ENCODE data around the gene GIPC3.

GIPC3 gene

DNA sequence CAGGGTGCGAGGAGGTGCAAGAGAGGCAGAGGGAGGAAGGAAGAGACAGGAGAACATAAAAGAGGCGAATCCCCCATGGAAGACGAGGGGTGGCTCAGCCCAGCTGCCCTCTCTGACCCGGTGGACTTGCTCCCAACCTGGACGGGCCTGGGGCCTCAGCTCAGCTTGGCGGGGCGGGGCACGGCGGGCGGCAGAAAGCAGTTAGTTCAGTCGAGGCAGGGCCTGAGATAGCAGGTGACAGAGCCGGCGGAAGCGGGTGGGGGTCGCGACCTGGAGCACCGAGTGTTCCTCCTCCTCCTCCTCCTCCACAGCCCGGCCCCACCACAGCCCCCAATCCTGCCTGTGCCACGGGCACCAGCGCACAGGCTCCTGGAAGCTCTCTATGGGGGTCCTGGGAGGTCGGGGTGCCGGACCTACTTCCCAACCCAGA, 48.3 kb downstream of the GIPC3 start:
- Histone ChIP-seq H3K4me3 (ENCODE audit: extremely low read depth, insufficient read depth, low read length, poor library complexity, severe bottlenecking) (no peak overlapping the region), H3K9me3 (ENCODE audit: control insufficient read depth, low read length) (no peaks in the 10 kb centered on the region), H3K4me1 (ENCODE audit: control insufficient read depth, insufficient read depth, low read length, poor library complexity, severe bottlenecking) (no peaks in the 10 kb centered on the region), H3K36me3 (ENCODE audit: control insufficient read depth, insufficient read depth, low read length) (peaks cover 19% of the 10 kb centered on the region), H3K27ac (ENCODE audit: low read depth, low read length, severe bottlenecking) (no peak overlapping the region)
- WGBS, 2 experiments (ENCODE audit: insufficient coverage in 2 of 2), result 92 to 94% methylated on average over 13 to 22 of the region's 22 CpGs

DNA sequence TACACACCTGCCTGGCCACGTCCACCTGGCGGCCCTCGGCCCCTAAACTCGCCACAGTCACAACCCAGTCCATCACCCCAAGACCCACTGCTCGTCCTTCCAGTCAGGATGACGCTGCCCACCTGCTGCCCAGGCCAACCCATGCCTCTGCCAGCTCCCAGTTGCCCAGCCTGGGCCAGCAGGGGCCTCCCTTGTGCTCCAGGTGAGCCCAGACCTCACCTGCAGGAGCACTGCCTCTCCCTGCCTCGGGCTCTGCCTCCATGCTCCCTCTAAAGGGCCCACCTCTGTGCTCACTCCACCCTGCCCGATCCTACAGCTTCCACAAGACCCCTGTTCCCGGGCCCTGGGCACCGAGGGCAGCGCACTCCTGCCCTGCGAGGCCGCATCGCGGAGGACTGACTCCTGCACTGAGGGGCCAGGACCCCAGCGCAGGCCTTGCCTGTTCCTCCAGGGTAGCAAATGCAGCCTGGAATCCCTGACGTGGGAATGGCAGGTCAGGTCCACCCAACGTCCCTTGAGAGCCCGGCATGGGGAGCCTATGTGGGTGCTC, 49.3 kb downstream of the GIPC3 start:
- Histone ChIP-seq H3K4me1 (ENCODE audit: control insufficient read depth, insufficient read depth, low read length, poor library complexity, severe bottlenecking) (no peaks in the 10 kb centered on the region), H3K27ac (ENCODE audit: low read depth, low read length, severe bottlenecking) (no peak overlapping the region), H3K9me3 (ENCODE audit: control insufficient read depth, low read length) (no peaks in the 10 kb centered on the region), H3K4me3 (ENCODE audit: extremely low read depth, insufficient read depth, low read length, poor library complexity, severe bottlenecking) (no peak overlapping the region), H3K36me3 (ENCODE audit: control insufficient read depth, insufficient read depth, low read length) (peaks cover 29% of the 10 kb centered on the region)
- WGBS, 2 experiments (ENCODE audit: insufficient coverage in 2 of 2), result 95 to 96% methylated on average over 19 of the region's 19 CpGs

DNA sequence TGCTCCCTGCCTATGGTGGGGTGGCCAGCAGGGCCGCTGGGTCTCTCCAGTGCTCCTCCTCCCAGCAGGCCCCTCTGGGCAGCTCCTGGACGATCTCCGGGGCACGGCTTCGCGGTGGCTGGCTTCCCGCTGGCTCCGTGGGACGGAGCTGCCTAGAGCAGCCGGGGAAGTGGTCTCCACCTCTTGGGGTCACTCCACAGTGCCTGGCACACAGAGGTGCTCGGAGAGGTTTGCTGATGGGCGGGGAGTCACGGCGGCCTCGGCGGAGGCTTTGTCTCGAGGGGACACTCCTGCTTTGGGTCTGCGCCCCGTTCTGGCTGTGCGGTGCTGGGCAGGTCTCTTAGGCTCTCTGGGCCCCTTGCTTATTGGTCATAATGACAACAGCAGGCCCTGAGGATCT, 51.2 kb downstream of the GIPC3 start:
- H3K36me3 ChIP-seq (ENCODE audit: control insufficient read depth, insufficient read depth, low read length), result peaks cover 33% of the 10 kb centered on the region
- H3K27ac ChIP-seq (ENCODE audit: low read depth, low read length, severe bottlenecking), result no peak overlapping the region
- WGBS, 2 experiments (ENCODE audit: insufficient coverage in 2 of 2), result 89 to 95% methylated on average over 20 of the region's 20 CpGs
- no peaks in the 10 kb centered on the region for H3K4me1 ChIP-seq (ENCODE audit: control insufficient read depth, insufficient read depth, low read length, poor library complexity, severe bottlenecking)
- no peaks in the 10 kb centered on the region for H3K9me3 ChIP-seq (ENCODE audit: control insufficient read depth, low read length)
- H3K4me3 ChIP-seq (ENCODE audit: extremely low read depth, insufficient read depth, low read length, poor library complexity, severe bottlenecking), result no peak overlapping the region

DNA sequence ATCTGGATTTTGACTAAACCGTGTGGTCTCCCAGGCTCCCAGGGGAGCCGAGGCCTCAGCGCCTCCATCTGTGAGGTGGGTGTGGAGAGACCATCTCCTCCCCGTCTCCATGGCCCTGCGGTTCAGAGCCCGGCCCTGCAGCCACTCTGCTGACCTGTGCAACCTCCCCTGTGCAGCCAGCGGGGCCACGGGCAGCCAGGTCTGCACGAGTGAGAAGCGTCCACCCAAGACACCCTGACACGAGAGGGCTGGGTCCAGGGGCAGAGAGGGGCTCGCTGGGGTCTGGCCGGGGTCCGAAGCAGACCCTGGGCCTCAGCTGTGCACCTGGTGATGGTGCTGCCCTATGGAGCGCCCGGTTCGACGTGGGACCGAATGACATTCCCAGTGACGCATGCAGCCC, 51.7 kb downstream of the GIPC3 start:
- H3K9me3 ChIP-seq (ENCODE audit: control insufficient read depth, low read length), result no peaks in the 10 kb centered on the region
- 93 to 96% methylated on average over 18 to 19 of the region's 20 CpGs for WGBS, 2 experiments (ENCODE audit: insufficient coverage in 2 of 2)
- H3K4me1 ChIP-seq (ENCODE audit: control insufficient read depth, insufficient read depth, low read length, poor library complexity, severe bottlenecking), result no peaks in the 10 kb centered on the region
- no peak overlapping the region for H3K4me3 ChIP-seq (ENCODE audit: extremely low read depth, insufficient read depth, low read length, poor library complexity, severe bottlenecking)
- peaks cover 33% of the 10 kb centered on the region for H3K36me3 ChIP-seq (ENCODE audit: control insufficient read depth, insufficient read depth, low read length)
- H3K27ac ChIP-seq (ENCODE audit: low read depth, low read length, severe bottlenecking), result no peak overlapping the region

DNA sequence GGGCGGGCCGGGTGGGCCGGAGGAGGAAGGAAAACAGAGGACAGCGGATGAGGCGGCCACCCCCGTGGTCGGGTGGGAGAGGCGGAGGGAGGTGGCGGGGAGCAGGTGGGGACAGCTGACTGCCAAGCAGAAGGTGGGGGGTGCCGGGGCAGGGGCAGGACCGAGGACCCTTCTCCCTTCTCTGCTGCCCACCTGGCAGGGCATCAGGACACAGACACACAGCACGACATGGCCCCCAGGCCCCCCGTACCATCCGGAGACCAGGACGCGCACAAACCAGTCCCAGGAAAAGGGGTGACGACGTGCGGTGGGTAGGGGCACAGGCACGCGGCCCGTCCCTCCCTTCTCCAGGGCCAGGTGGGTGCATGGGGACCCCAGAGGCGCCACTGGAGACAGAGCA, 52.3 kb downstream of the GIPC3 start:
- 96 to 98% methylated on average over 13 to 23 of the region's 23 CpGs for WGBS, 2 experiments (ENCODE audit: insufficient coverage in 2 of 2)

DNA sequence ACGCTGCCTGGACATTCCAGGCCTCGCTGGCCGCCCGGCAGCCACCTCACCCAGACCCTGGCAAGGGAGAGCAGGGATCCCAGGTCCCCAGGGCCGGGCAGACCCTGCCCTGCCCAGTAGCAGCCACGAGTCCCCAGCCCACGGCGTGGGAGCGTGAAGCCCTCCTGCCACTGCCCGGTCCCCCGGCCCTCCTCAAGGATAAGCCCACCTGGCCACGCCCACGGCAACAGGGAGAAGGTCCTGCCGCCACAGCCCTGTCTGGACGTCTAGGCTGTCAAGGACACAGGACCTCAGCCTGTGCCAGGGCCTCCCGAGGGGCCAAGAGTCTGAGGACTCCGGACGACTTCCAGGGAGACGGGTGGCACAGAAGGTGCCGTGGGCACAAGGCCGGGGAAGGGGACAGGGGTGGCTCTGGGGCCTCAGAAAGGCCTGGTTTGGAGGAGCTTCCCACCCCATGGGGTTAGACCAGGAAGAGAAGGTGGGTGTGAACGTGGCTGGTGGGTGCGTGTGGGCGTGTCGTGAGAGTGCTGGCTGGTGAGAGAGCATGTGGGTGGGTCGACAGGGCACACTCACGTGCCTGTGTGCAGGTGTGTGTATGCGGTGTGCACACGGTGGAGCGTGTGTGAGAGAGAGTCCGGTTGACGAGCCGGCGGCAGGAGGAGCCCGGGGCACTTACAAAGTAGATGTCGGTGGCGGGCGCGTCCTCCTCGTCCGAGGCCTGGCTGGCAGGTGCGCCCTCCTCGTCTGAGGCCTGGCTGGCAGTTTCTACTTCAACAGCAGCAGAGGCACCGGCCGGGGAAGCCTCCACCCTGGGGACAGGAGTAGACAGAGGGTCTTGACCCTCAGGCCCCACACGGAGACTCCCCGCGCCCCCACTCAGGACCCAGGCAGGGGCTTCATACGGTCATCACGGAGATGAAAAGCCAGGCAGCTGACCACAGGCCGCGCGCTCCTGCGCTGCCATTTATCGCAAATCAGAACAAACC, 53.2 kb downstream of the GIPC3 start:
- 95% methylated on average over 53 to 54 of the region's 55 CpGs for WGBS, 2 experiments (ENCODE audit: insufficient coverage in 2 of 2)
- Histone ChIP-seq H3K4me1 (ENCODE audit: control insufficient read depth, insufficient read depth, low read length, poor library complexity, severe bottlenecking) (no peaks in the 10 kb centered on the region), H3K27ac (ENCODE audit: low read depth, low read length, severe bottlenecking) (no peak overlapping the region), H3K9me3 (ENCODE audit: control insufficient read depth, low read length) (no peaks in the 10 kb centered on the region), H3K4me3 (ENCODE audit: extremely low read depth, insufficient read depth, low read length, poor library complexity, severe bottlenecking) (no peak overlapping the region), H3K36me3 (ENCODE audit: control insufficient read depth, insufficient read depth, low read length) (peaks cover 40% of the 10 kb centered on the region)

More for the DNA sequence above, 52.3 kb downstream of the GIPC3 start:
- Histone ChIP-seq H3K27ac (ENCODE audit: low read depth, low read length, severe bottlenecking) (no peak overlapping the region), H3K36me3 (ENCODE audit: control insufficient read depth, insufficient read depth, low read length) (peaks cover 35% of the 10 kb centered on the region), H3K4me3 (ENCODE audit: extremely low read depth, insufficient read depth, low read length, poor library complexity, severe bottlenecking) (no peak overlapping the region), H3K9me3 (ENCODE audit: control insufficient read depth, low read length) (no peaks in the 10 kb centered on the region), H3K4me1 (ENCODE audit: control insufficient read depth, insufficient read depth, low read length, poor library complexity, severe bottlenecking) (no peaks in the 10 kb centered on the region)

DNA sequence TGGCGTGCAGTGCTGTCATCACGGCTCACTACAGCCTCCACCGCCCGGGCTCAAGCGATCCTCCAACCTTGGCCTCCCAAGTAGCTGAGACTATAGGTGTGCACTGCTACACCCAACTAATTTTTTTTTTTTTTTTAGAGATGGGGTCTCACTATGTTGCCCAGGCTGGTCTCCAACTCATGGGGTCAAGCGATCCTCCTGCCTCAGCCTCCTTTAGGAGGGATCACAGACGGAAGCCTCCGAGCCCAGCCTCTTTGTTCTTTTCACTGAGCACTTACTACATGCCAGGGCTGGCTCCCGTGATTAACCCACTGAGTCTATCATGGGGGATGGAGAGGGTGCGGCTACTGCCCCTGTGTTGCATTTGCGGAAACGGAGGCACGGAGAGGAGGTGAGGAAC, 54.2 kb downstream of the GIPC3 start:
- H3K4me3 ChIP-seq (ENCODE audit: extremely low read depth, insufficient read depth, low read length, poor library complexity, severe bottlenecking), result no peak overlapping the region
- no peaks in the 10 kb centered on the region for H3K9me3 ChIP-seq (ENCODE audit: control insufficient read depth, low read length)
- peaks cover 42% of the 10 kb centered on the region for H3K36me3 ChIP-seq (ENCODE audit: control insufficient read depth, insufficient read depth, low read length)
- H3K27ac ChIP-seq (ENCODE audit: low read depth, low read length, severe bottlenecking), result no peak overlapping the region
- WGBS, 2 experiments (ENCODE audit: insufficient coverage in 2 of 2), result 94 to 98% methylated on average over 8 to 12 of the region's 13 CpGs
- H3K4me1 ChIP-seq (ENCODE audit: control insufficient read depth, insufficient read depth, low read length, poor library complexity, severe bottlenecking), result no peaks in the 10 kb centered on the region

DNA sequence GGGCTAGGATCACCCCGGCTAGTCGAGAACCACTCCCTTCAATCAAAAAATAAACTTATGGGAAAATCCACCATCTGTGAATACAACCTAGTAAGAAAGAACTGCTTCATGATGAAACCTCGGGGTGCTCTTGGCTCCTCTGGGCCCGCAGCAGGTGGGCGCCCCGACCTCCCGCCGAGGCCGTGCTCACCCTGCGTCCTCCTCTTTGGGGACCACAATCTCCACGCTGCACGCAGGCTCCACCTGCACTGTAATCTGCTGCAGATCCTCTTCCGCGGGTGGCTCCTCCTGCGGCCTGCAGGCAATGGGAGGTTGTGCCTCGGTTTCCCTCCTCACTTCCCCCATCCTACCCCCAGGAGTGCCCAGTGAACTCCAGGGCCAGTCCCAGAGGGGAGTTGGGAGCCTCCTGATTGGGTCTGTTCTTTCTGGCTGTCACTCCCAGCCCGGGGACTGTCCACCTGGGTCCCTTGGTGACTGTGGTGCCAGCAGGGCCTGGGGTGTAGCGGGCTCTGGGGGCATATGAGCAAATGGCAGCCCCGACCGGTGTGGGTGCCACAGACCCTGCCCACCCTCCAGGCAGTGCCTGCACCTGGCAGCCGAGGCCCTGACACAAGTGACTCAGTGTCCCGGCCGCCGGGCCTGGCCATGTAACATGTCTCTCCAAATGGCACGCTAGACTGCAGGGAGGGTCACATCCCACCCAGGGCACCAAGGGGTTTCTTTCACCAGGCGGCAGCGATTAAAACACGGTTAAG, 56.4 kb downstream of the GIPC3 start:
- Histone ChIP-seq H3K36me3 (ENCODE audit: control insufficient read depth, insufficient read depth, low read length) (peaks cover 58% of the 10 kb centered on the region), H3K9me3 (ENCODE audit: control insufficient read depth, low read length) (no peaks in the 10 kb centered on the region), H3K27ac (ENCODE audit: low read depth, low read length, severe bottlenecking) (no peak overlapping the region), H3K4me1 (ENCODE audit: control insufficient read depth, insufficient read depth, low read length, poor library complexity, severe bottlenecking) (no peaks in the 10 kb centered on the region), H3K4me3 (ENCODE audit: extremely low read depth, insufficient read depth, low read length, poor library complexity, severe bottlenecking) (no peak overlapping the region)
- WGBS, 2 experiments (ENCODE audit: insufficient coverage in 2 of 2), result 93 to 95% methylated on average over 23 to 26 of the region's 28 CpGs

DNA sequence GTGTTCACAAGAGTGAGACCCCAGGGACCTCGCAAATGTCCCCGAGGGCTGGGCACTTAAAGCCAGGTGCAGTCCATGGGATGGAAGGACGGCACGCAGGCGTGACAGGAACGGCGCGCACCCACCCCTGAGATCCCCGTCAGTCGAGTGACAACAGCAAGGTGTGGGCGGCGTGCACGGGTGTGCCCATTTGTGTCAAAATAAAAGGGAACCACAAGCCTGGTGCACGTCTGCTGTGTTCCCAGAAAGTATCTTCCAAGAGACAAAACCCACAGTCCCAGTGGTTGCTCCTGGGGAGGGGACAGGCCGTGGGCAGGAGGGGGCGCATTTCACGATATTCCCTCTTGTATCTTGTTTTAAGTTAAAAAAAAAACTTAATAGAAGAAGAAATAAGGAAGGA, 57.0 kb downstream of the GIPC3 start:
- no peak overlapping the region for H3K27ac ChIP-seq (ENCODE audit: low read depth, low read length, severe bottlenecking)
- 93 to 99% methylated on average over 14 of the region's 17 CpGs for WGBS, 2 experiments (ENCODE audit: insufficient coverage in 2 of 2)

More for the DNA sequence above, 57.0 kb downstream of the GIPC3 start:
- no peak overlapping the region for H3K4me3 ChIP-seq (ENCODE audit: extremely low read depth, insufficient read depth, low read length, poor library complexity, severe bottlenecking)
- H3K9me3 ChIP-seq (ENCODE audit: control insufficient read depth, low read length), result no peaks in the 10 kb centered on the region
- peaks cover 60% of the 10 kb centered on the region for H3K36me3 ChIP-seq (ENCODE audit: control insufficient read depth, insufficient read depth, low read length)
- no peaks in the 10 kb centered on the region for H3K4me1 ChIP-seq (ENCODE audit: control insufficient read depth, insufficient read depth, low read length, poor library complexity, severe bottlenecking)

Data from mesodermal cell (in vitro differentiated cells).